K562 (cell line): ENCODE measurements around the gene LGALS8. TPM values are rescaled to one million over a fixed set of nuclear protein-coding genes. Genes with fewer than 3 reads are reported as not detected.

Source experiments
- HEY1 ChIP-seq: fragments of 250-450 bp; sonication (Bioruptor Pico); IDR thresholded peaks from 2 replicates; pipeline ENCODE4 v1.5.0; 2020; ENCODE audit warnings: mild to moderate bottlenecking, moderate library complexity, borderline replicate concordance
- MGA ChIP-seq: fragments of 450-650 bp; IDR thresholded peaks from 2 replicates; pipeline ENCODE4 v1.6.1; 2016; ENCODE audit warnings: mild to moderate bottlenecking, moderate library complexity
- TRIM24 ChIP-seq, 2 experiments: fragments of 450-650 bp; IDR thresholded peaks; 2 replicates each; pipeline ENCODE4 v1.6.1; 2016
- ZBTB40 ChIP-seq, 2 experiments: fragments of 450-650 bp in 1 of 2; sonication (generic) in 1 of 2; formaldehyde crosslinking in 1 of 2; IDR thresholded peaks; 2 replicates each; pipeline versions ENCODE4 v1.7.1 to v1.9.0; 2016 to 2022; ENCODE audit warnings: inconsistent platforms in 1 of 2, mild to moderate bottlenecking in 1 of 2, missing genetic modification reagents in 1 of 2
- polyA plus RNA-seq, 8 experiments: library from polyadenylated mRNA; depleted of rRNA in 4 of 8; stranded (reverse) in 5 of 8; unstranded in 3 of 8; fragments of >200 nt; fragmentation: Nextera tagmentation in 2 of 8; fragmentation: Illumina TruSeq in 1 of 8; extraction: Ambion mirVana in 2 of 8; extraction: Trizol in 1 of 8; gene quantifications; 2 replicates each; pipeline versions ENCODE4 v1.2.1 to v1.2.3, GENCODE V29; 2011 to 2014; ENCODE audit warnings: inconsistent platforms in 1 of 8, missing spikeins in 1 of 8
- total RNA-seq, 7 experiments: library from RNA; depleted of rRNA in 6 of 7; stranded (reverse); fragments of >200 nt in 6 of 7; fragmentation: Illumina TruSeq in 2 of 7; extraction: Trizol in 2 of 7; gene quantifications; 2 replicates each; pipeline versions ENCODE4 v1.2.1 to v1.2.3, GENCODE V29; 2011 to 2021; ENCODE audit warnings: low replicate concordance in 1 of 7

LGALS8 gene
- total and polyA plus RNA-seq, 9 of the 15 experiments (the other 6 are each of a cell fraction or from before 2014, with no cell fraction given): 57.4 to 87.7 (median 70.3) TPM

- TF ChIP-seq MGA: no peak; the same call in 1 of the 2 replicates
- TF ChIP-seq ZBTB40 (IDR thresholded peaks at IDR 0.05): no peak; the same call in 1 of the 2 replicates
- TF ChIP-seq ZBTB40 (CRISPR knock-in tag; IDR thresholded peaks at IDR 0.05): no peak
- no peak for TF ChIP-seq HEY1 (CRISPR knock-in tag)
- TF ChIP-seq TRIM24 (IDR thresholded peaks at IDR 0.05): no peak
Measured at GRCh38 chr1:236523704-236524141, at the start of gene LGALS8 (continued).
